Measurements from ENCODE around the gene FHIT.
"Not testable (repeated sequence)": the region's sequence is repeated elsewhere in the genome, so short reads cannot be mapped to it uniquely, and the experiment has no call there.

Gene FHIT

DNA sequence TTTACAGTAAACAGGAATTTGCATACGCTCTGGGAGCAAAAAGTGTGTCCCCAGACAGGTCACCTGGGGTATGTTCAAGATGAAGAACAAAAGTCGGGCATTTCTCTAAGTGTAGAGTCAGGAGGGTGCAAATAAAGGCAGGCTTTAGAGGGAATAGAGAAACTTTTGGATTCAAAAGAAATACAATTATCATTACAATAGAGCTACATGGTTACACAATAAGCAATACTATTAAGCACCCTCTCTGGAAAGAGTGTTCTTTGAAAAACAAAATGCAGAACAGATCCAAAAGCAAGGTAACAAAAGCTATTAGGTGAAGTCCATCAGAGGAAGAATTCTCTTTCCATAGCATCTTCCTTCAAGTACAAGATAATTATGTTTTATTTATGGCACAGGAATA, 679.7 kb downstream of the FHIT start:
- DNase-seq (ENCODE audit: low spot score), result no peak

- DNase-seq (ENCODE audit: low spot score), result no peak
Measured at GRCh38 chr3:60557122-60557521, 694.1 kb downstream of the FHIT start.

DNA sequence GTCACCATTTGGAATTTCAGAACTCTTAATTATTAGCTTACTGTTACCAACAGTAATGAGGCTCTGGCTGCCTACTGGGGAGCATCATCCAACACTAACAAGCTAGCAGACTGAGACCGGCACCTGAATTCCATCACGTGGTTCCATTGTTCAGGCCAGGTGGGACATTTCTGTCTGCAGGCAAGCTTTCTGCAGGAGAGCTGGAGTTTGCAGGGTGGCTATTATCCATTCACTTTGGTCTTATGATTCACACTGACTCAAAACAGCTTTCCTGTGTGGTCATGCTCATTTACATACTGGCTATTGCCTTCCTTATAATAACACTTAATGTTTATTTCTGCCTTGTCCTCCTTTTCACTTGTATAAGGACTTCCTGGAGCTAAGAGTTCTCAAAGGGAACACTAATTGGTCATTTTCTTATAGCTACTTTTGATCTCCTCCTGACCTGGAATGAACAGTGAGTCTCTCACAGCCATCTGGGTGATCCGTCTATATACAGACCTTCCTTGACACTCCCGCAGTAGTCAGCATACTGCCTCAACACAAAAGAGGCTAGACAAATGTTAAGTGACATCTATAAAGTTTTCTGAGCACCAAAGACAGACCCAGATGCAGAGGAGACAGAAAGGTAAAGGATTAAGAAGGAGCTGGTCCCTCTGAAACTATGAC, 695.4 kb downstream of the FHIT start:
- DNase-seq (ENCODE audit: low spot score), result no peak

- DNase-seq (ENCODE audit: low spot score), result no peak
Measured at GRCh38 chr3:60553144-60553543, 698.1 kb downstream of the FHIT start.

DNA sequence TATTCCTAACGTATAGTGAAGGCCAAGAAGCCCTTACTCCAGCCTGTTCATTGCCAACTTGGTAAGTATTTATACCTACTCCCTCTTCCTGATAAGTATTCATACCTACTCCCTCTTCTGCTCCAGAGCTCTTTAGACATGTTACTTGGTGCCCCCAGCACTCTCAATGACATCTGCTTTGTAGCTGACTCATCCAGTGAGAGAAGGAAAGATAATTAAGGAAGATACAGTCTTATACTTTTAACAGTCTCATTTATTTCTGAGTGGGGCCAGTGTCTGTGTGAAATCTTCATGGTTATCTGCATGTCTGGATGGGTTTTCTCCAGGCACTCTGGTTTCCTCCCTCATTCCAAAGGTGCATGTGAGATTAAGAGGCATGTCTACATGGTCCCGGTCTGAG, 698.7 kb downstream of the FHIT start:
- DNase-seq (ENCODE audit: low spot score), result no peak

DNA sequence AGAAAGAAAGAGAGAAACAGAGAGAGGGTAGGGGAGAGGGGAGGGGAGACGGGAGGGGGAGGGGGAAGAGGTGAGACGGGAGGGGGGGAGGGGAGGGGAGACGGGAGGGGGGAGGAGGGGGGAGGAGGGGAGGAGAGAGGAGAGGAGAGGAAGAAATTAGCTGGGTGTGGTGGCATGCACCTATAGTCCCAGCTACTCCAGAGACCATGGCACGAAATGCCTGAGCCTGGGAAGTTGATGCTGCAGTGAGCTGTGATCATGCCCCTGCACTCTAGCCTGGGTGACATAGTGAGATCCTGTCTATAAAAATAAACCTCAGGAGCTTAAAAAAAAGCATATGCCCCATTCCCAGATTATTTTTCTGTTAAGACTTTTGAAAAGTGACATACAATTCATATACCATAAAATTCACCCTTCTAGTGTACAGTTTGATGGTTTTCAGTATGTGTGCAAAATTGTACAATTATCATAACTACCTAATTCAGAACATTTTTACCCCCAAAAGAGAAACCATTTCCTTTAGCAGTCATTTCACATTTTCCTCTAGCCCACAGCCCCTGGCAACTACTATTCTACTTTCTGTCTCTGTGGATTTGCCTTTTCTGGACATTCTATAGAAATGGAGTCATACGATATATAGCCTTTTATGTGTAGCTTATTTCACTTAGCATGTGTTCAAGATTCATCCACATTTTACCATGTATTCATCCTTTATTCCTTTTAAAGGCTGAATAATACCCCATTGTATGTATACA, 699.6 kb downstream of the FHIT start:
- no peak for DNase-seq (ENCODE audit: low spot score)

DNA sequence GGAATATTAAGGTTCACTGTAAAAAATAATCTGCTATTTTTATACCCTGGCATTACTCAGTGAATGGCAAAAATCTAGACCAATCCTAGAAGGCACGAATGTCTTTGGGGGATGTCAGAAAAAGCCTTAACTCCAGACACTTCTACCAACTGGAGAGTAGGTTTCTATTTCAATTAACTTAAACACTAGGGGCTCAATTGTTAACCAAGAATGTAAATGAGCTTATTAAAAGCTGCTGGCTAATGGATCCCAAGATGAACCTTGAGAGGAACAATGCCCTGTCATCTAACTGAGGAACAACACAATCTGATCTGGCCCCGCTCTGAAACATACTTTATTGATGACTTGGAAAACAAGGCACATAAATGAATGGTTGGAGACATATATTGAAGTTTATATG, 701.4 kb downstream of the FHIT start:
- DNase-seq (ENCODE audit: low spot score), result no peak

DNA sequence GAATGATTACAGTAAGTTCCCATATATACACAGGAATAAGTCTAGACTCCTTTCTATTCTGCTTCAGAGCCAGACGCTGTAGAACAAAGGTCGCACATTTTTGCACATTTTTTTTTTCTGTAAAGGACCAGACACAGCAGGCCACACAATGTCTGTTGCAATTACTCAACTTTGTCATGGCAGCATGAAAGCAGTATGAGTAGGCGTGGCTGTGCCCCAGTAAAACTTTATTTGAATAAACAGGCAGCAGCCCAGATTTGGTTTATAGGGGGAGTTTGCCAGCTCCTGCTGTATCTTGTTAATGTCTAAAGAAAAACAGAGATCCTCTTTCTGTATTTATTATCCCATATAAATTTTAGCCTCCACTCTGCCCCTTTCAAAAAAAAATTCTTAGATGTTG, 708.3 kb downstream of the FHIT start:
- DNase-seq (ENCODE audit: low spot score), result no peak

DNA sequence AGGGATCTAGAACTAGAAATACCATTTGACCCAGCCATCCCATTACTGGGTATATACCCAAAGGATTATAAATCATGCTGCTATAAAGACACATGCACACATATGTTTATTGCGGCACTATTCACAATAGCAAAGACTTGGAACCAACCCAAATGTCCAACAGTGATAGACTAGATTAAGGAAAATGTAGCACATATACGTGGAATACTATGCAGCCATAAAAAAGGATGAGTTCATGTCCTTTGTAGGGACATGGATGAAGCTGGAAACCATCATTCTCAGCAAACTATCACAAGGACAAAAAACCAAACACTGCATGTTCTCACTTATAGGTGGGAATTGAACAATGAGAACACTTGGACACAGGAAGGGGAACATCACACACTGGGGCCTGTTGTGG, 711.9 kb downstream of the FHIT start:
- not testable (repeated sequence) for DNase-seq (ENCODE audit: low spot score)

- DNase-seq (ENCODE audit: low spot score), result no peak
Measured at GRCh38 chr3:60536420-60536819, 714.8 kb downstream of the FHIT start.

- DNase-seq (ENCODE audit: low spot score), result no peak
Measured at GRCh38 chr3:60531759-60532158, 719.5 kb downstream of the FHIT start.

DNA sequence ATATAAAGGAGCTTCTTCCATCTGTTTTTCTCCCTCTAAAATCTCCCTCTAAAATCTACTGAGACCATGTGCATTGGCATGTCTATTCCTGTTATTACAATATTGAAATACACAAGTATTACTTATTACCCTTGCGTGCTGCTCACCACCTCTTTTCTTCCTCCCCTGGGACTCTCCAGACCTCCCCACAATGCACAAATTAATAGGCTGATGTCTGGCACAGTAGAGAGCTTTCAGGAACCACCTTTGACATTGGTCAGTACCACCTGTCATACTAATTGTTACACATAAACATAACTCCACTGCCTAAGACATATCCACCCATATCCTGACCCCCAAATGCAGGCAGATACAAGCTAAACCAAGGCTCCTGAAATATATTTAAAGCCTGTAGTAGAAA, 722.6 kb downstream of the FHIT start:
- no peak for DNase-seq (ENCODE audit: low spot score)

DNA sequence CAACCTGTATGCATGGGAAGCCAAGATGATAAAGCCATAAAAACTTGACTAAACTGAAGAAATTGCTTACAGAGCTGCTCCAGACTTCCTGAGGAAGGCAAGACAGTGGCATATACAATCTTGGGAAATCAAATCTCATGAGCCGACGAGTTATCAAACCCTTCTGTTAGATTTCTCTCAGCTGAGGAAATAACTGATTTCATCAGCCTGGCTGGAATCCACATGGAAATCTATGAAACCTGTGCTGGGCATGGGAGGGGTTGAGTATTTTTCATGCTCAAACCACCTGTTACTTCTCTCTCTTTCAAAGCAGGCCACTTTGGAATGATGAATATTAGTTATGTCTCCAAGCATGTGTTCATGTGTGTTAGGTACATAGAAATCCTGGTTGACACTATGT, 727.7 kb downstream of the FHIT start:
- DNase-seq (ENCODE audit: low spot score), result no peak

- DNase-seq (ENCODE audit: low spot score), result no peak
Measured at GRCh38 chr3:60517134-60517533, 734.1 kb downstream of the FHIT start.

GRCh38 chr3:60514866-60515265, 736.4 kb downstream of the FHIT start:
- DNase-seq (ENCODE audit: low spot score), result no peak

GRCh38 chr3:60514085-60514649, 737.1 kb downstream of the FHIT start:
- no peak for DNase-seq (ENCODE audit: low spot score)

GRCh38 chr3:60513241-60513640, 738.0 kb downstream of the FHIT start:
- DNase-seq (ENCODE audit: low spot score), result no peak

DNA sequence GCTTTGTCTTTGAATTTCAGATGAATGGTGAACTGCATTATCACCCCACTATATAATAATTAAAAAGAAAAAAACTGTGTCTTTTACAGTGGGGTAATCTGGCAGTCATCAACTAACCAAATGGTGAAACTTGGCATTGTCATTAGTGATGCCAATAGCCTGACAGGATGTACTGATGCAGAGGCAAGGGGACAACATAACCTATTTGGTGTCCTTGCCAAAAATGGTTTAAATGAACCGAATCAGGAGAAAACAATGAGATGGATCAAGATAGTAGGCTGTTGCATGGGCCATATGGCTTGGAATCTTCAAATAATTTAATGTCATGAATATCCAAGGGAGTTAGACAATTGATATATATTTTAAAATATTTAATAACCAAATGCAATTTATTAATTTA, 738.7 kb downstream of the FHIT start:
- DNase-seq (ENCODE audit: low spot score), result no peak

DNA sequence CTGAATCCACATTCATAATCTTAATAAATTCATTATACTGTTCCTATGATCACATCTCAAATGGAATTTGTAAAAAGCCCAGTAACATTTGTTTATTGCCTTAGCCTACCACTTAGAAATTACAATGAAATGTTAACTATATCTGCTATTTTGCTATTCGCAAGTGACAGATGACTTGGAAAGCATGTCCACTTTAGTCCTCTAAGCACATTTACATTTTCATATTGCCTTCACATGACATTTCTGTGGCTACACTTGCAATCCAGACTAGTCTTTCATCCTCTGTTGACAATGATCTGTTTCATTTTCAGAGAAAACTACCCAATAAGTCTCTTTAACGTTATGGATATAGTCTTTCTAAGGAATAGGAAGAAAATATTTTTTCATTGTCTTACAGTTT, 741.8 kb downstream of the FHIT start:
- DNase-seq (ENCODE audit: low spot score), result no peak

- DNase-seq (ENCODE audit: low spot score), result no peak
Measured at GRCh38 chr3:60504827-60505457, 746.3 kb downstream of the FHIT start.

- no peak for DNase-seq (ENCODE audit: low spot score)
Measured at GRCh38 chr3:60501314-60501713, 749.9 kb downstream of the FHIT start.

- no peak for DNase-seq (ENCODE audit: low spot score)
Measured at GRCh38 chr3:60497902-60498301, 753.4 kb downstream of the FHIT start.

- no peak for DNase-seq (ENCODE audit: low spot score)
Measured at GRCh38 chr3:60490992-60491391, 760.3 kb downstream of the FHIT start.

Measured in LoVo (cell line).